HG03159 (cell line): ENCODE results near the gene NUP210L.
"Not testable (repeated sequence)": the region's sequence is repeated elsewhere in the genome, so short reads cannot be mapped to it uniquely, and the experiment has no call there.

ENCODE experiments used
- ATAC-seq: cut with Tn5 transposase; IDR thresholded peaks from one replicate; pipeline ENCODE4 v1.9.1; 2021; ENCODE audit warnings: mild to moderate bottlenecking, moderate library complexity; ENCODE audit not compliant: unreplicated experiment

Gene NUP210L

DNA sequence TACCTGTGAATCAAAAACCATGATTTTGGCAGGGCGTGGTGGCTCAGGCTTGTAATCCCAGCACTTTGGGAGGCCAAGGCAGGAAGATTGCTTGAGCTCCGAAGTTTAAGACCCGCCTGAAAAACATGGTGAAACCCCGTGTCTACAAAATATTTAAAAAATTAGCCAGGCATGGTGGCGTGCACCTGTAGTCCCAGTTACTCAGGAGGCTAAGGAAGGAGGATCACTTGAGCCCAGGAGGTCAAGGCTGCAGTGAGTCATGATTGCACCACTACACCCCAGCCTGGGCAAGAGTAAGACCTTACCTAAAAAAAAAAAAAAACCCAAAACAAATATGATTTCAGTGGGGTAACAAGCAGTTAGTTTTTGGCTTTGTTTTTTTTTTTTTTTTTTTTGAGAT is 54.7 kb downstream of the NUP210L start:
- ATAC-seq = not testable (repeated sequence)

DNA sequence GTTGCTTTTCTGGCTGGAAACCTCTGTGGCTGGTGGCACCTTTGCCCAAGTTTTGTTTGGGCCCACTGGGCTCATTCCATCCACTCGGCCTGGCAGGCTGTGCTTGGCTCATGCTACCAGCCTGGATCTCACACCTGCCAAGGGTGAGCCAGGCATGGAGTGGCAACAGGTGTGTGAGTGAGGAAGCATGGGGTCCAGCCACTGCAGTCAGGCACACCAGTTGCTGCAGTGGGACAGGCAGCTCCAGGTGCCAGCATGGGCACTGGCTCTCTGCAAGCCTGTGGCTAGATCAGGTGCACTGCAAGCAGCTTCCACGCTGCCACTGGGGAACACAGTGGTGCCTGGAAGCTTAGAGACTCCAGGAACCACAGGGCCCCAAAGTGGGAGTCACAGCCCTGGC is 57.0 kb downstream of the NUP210L start:
- ATAC-seq = no peak

DNA sequence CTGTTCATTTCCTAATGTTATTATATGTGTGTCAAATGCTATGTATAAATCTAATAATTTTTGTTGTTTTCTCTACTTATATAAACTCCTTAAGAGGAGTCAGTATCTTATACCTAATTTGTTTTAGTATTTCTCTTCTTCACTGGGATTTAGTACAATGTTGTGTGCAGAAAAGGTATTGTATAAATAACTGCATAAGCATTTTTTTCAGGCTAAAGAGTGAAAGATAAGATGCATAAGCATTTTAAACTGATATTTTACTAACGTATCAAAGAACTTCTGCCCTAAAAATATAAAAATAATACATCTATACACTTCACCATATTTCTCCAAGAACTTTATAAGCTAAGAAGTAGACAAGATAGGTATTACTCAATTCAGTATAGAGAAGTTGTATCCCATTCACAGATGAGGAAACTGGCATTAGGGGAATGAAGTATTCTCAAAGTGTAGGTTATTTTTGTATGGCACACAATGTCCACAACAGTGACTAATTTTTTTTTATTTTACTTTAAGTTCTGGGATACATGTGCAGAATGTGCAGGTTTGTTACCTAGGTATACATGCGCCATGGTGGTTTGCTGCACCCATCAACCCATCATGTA is 59.3 kb downstream of the NUP210L start:
- ATAC-seq = no peak

GRCh38 chr1:154094411-154094810 is 60.5 kb downstream of the NUP210L start:
- no peak for ATAC-seq

- no peak for ATAC-seq
Observed at GRCh38 chr1:154093699-154094098, 61.2 kb downstream of the NUP210L start.

DNA sequence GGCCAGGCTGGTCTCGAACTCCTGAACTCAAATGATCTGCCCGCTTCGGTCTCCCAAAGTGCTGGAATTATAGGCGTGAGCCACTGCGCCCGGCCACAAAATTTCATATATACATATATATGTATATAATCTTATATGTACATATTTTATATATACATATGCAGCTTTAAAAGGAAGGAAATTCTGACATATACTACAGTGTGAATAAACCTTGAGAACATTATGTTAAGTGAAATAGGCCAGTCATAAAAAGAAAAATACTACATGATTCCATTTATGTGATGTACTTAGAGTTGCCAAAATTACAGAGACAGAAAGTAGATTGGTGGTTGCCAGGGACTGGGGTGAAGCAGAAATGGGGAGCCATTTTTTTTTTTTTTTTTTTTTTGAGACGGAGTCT is 63.2 kb downstream of the NUP210L start:
- no peak for ATAC-seq

DNA sequence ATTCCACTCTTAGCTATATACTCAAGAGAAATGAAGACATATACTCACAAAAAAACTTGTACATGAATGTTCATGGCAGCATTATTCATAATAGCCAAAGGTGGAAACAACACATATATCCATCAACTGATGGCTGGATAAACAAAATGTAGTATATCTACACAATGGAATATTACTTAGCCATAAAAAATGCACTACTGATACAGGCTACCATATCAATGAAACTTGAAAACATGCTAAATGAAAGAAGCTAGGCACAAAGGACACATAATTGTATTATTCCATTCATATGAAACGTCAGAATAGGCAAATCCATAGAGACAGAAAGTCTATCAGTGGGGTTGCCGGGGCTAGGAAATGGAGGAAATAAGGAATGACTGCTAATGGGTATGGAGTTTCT is 67.3 kb downstream of the NUP210L start:
- no peak for ATAC-seq

DNA sequence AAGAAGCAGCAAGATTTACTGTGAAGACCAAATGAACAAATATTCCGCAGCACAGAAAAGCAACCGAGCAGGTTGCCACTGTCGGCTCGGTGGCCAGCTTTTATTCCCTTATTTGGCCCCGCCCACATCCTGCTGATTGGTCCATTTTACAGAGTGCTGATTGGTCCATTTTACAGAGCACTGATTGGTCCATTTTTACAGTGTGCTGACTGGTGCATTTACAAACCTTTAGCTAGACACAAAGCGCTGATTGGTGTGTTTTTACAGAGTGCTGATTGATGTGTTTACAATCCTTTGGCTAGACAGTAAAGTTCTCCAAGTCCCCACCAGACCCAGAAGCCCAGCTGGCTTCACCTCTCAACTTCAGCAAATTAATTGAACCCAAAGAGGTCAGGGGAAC is 71.8 kb downstream of the NUP210L start:
- not testable (repeated sequence) for ATAC-seq

GRCh38 chr1:154081386-154082126 is 73.3 kb downstream of the NUP210L start:
- no peak for ATAC-seq

- no peak for ATAC-seq
Observed at GRCh38 chr1:154076413-154076812, 78.5 kb downstream of the NUP210L start.

DNA sequence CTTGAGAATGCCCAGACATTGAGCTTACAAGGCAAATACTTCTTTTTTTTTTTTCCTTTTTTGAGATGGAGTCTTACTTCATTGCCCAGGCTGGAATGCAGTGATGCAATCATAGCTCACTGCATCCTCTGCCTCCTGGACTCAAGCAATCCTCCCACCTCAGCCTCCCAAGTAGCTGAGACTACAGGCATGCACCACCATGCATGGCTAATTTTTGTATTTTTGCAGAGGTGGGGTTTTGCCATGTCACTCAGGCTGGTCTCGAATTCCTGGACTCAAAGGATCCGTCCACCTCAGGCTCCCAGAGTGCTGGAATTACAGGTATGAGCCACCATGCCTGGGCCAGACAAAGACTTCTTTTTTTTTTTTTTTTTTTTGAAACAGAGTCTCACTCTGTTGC is 79.1 kb downstream of the NUP210L start:
- ATAC-seq = no peak

DNA sequence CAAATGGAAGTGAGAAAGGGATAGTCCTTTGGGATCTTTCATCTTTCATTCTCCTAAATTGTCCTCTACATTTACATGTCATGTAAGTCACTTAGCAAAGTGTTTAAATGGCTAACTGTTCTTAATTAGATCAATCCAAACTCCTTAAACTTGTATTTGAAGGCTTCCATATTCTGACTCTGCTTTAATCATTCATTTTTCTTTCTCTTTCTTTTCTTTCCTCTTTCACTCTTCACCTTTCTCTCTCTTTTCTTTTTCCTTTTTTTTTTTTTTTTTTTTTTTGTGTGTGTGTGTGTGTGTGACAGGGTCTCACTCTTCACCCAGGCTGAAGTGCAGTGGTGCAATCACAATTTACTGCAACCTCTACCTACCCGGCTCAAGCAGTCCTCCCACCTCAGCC is 92.6 kb downstream of the NUP210L start:
- no peak for ATAC-seq

DNA sequence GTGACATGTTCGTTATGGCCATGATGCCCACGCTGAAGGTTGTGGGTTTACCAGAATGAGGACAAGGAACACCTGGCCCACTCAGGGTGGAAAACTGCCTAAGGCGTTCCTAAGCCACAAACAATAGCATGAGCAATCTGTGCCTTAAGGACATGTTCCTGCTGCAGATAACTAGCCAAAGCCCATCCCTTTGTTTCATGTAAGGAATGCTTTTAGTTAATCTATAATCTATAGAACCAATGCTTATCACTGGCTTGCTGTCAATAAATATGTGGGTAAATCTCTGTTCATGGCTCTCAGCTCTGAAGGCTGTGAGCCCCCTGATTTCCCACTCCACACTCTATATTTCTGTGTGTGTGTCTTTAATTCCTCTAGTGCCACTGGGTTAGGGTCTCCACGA is 107.4 kb downstream of the NUP210L start:
- ATAC-seq = not testable (repeated sequence)

- ATAC-seq = not testable (repeated sequence)
Observed at GRCh38 chr1:154033697-154034096, 121.2 kb downstream of the NUP210L start.

DNA sequence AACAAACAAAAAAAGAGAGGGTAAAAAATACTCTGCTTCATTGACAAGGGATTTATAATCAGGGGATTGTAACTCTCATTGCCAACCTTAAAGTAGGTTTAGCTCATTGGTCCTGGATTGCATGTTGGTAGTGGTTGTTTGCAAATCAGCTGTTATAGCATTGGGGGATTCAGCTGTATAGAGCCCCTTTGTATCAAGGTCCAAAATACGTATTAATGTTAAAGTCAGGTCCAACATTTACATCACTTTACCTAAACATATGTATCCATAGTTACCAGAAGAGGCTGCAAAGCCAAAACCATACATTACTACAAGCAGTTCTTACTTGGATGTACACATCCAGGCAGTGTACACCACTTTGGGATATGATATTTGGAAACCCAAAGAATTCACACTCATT is 134.9 kb downstream of the NUP210L start:
- no peak for ATAC-seq

GRCh38 chr1:154019269-154019668 is 135.6 kb downstream of the NUP210L start:
- ATAC-seq = no peak

GRCh38 chr1:154014154-154014907 is 140.5 kb downstream of the NUP210L start:
- no peak for ATAC-seq

GRCh38 chr1:154012543-154012942 is 142.3 kb downstream of the NUP210L start:
- not testable (repeated sequence) for ATAC-seq

GRCh38 chr1:154012129-154012528 is 142.7 kb downstream of the NUP210L start:
- no peak for ATAC-seq

- no peak for ATAC-seq
Observed at GRCh38 chr1:154006136-154006535, 148.7 kb downstream of the NUP210L start.

- ATAC-seq = no peak
Observed at GRCh38 chr1:154000420-154000819, 154.5 kb downstream of the NUP210L start.

GRCh38 chr1:153996882-153997281 is 158.0 kb downstream of the NUP210L start:
- ATAC-seq = not testable (repeated sequence)
